Right cardiac atrium (tissue), 5 donors: ENCODE data around the gene ZFP3. TPM values are rescaled to one million over a fixed set of nuclear protein-coding genes. Genes with fewer than 3 reads are reported as not detected.
"Not testable (repeated sequence)": the region's sequence is repeated elsewhere in the genome, so short reads cannot be mapped to it uniquely, and the experiment has no call there.

ENCODE experiments used
- ATAC-seq, 2 donors: fragments of 200-7000 bp; cut with Tn5 transposase; one replicate each; pipeline versions ENCODE4 v1.8.0 to v1.9.1; 2020; ENCODE audit warnings: moderate library complexity in 2 of 2, mild to moderate bottlenecking in 1 of 2
- DNase-seq, 3 donors: peaks; one replicate each; pipeline ENCODE4 v3.0.0-alpha.2; 2020
- H3K27ac ChIP-seq: one replicate; pipeline ENCODE4 v1.5.1; 2013; ENCODE audit warnings: mild to moderate bottlenecking, low read length, control low read depth, moderate library complexity
- H3K27me3 ChIP-seq: one replicate; pipeline ENCODE4 v1.6.1; 2013; ENCODE audit not compliant: control insufficient read depth, insufficient read depth
- H3K4me1 ChIP-seq: one replicate; pipeline ENCODE4 v1.6.1; 2013; ENCODE audit warnings: low read length; ENCODE audit not compliant: control insufficient read depth, insufficient read depth
- H3K4me3 ChIP-seq: one replicate; pipeline ENCODE4 v1.5.1; 2013; ENCODE audit warnings: low read length, control low read depth
- H3K9me3 ChIP-seq: one replicate; pipeline ENCODE4 v1.6.1; 2013; ENCODE audit warnings: low read length; ENCODE audit not compliant: control insufficient read depth
- WGBS: extraction: QIAGEN DNeasy Blood & Tissue Kit; methylation state at CpG from one replicate; pipeline ENCODE4 v1.1.7; 2013; 5-methylcytosine and 5-hydroxymethylcytosine counted together
- intact Hi-C, 4 donors: fragments of 100-400 bp; cut with DNase I; formaldehyde crosslinking; loops; one replicate each; pipeline versions ENCODE4 v1.11.0 to v1.14.0; 2022 to 2023
- polyA plus RNA-seq: library from polyadenylated mRNA; stranded (reverse); fragments of 200-250 nt; gene quantifications from one replicate; pipeline ENCODE4 v1.2.3, GENCODE V29; 2013
- total RNA-seq, 4 donors: library from RNA; stranded (reverse); fragmentation: NEBNext Ultra II Directional; extraction: Animal tissue kit (Norgen Biotek cat#: 25700); gene quantifications; one replicate each; pipeline ENCODE4 v1.2.1, GENCODE V29; 2021
- donor health status: healthy with polysubstance abuse.
- donor health status: DM: no; HTN: yes; CAD: no.
- donor health status: DM: no; HTN: no; CAD: no.
- donor health status: DM: no; HTN: yes; CAD: no; lungs with severe emphysema.
- donor health status: DM: yes; HTN: yes; CAD: no.

The ZFP3 gene
- total and polyA plus RNA-seq, 5 donors, result 5.4 to 14.2 (median 12.0) TPM

- WGBS, result 98% methylated on average over 24 of the region's 24 CpGs
Measured at GRCh38 chr17:5077275-5077674, 992 bp upstream of the ZFP3 start.

GRCh38 chr17:5077781-5078105 is 524 bp upstream of the ZFP3 start:
- Histone ChIP-seq H3K27me3 (no peaks in the 10 kb centered on the region), H3K9me3 (no peaks in the 10 kb centered on the region), H3K4me1 (peaks cover 2% of the 10 kb centered on the region), H3K4me3 (peak overlapping the region; percentile 85), H3K27ac (peak overlapping the region; percentile 91)
- intact Hi-C loops, result no loop called here
- DNase-seq (no peak), ATAC-seq (peak; percentile 28 to 47)
- 16% methylated on average over 14 of the region's 14 CpGs for WGBS

More at GRCh38 chr17:5077275-5077674, 992 bp upstream of the ZFP3 start:
- ATAC-seq, H3K27me3 ChIP-seq, H3K4me1 ChIP-seq, intact Hi-C loops, H3K9me3 ChIP-seq, H3K27ac ChIP-seq, H3K4me3 ChIP-seq: not testable (repeated sequence)
- DNase-seq, result peak in 1 of 3 donors; percentile 67

GRCh38 chr17:5080591-5080990 is 2.3 kb downstream of the ZFP3 start:
- DNase-seq, result no peak
- Histone ChIP-seq H3K4me1 (peaks cover 2% of the 10 kb centered on the region), H3K27me3 (no peaks in the 10 kb centered on the region), H3K4me3 (no peak overlapping the region), H3K27ac (no peak overlapping the region), H3K9me3 (no peaks in the 10 kb centered on the region)
- intact Hi-C loops, result no loop called here
- no peak for ATAC-seq
- 85% methylated on average over 3 of the region's 3 CpGs for WGBS

- no peaks in the 10 kb centered on the region for H3K4me1 ChIP-seq
- 98% methylated on average over 6 of the region's 6 CpGs for WGBS
- intact Hi-C loops, result no loop called here
- no peak overlapping the region for H3K4me3 ChIP-seq
- ATAC-seq, result no peak
- H3K9me3 ChIP-seq, result peaks cover 31% of the 10 kb centered on the region
- H3K27ac ChIP-seq, result no peak overlapping the region
- no peak for DNase-seq
- H3K27me3 ChIP-seq, result no peaks in the 10 kb centered on the region
Measured at GRCh38 chr17:5092218-5093010, 14.1 kb downstream of the ZFP3 start.

GRCh38 chr17:5096731-5097100 is 18.4 kb downstream of the ZFP3 start:
- H3K27ac ChIP-seq, result peak overlapping the region; percentile 9
- H3K27me3 ChIP-seq, result no peaks in the 10 kb centered on the region
- DNase-seq, result no peak
- intact Hi-C loops, result no loop called here
- peaks cover 9% of the 10 kb centered on the region for H3K9me3 ChIP-seq
- ATAC-seq, result no peak
- peak overlapping the region; percentile 51 for H3K4me3 ChIP-seq
- no peaks in the 10 kb centered on the region for H3K4me1 ChIP-seq
- 15% methylated on average over 7 of the region's 7 CpGs for WGBS

- peak overlapping the region; percentile 51 for H3K4me3 ChIP-seq
- no peaks in the 10 kb centered on the region for H3K27me3 ChIP-seq
- H3K9me3 ChIP-seq, result peaks cover 8% of the 10 kb centered on the region
- WGBS, result 1% methylated on average over 63 of the region's 63 CpGs
- DNase-seq (peak; percentile 83 to 93 (median 90)), ATAC-seq (peak; percentile 90 to 94)
- peak overlapping the region; percentile 9 for H3K27ac ChIP-seq
- no peaks in the 10 kb centered on the region for H3K4me1 ChIP-seq
- intact Hi-C loops, result no loop called here
Measured at GRCh38 chr17:5097101-5097834, 19.0 kb downstream of the ZFP3 start.

GRCh38 chr17:5099271-5099670 is 21.0 kb downstream of the ZFP3 start:
- Histone ChIP-seq H3K27me3 (no peaks in the 10 kb centered on the region), H3K4me1 (no peaks in the 10 kb centered on the region), H3K4me3 (no peak overlapping the region), H3K27ac (no peak overlapping the region), H3K9me3 (peaks cover 2% of the 10 kb centered on the region)
- WGBS, result 87% methylated on average over 5 of the region's 5 CpGs
- intact Hi-C loops, result no loop called here
- ATAC-seq (no peak), DNase-seq (no peak)

- DNase-seq, result no peak
- H3K4me3 ChIP-seq, result no peak overlapping the region
- H3K4me1 ChIP-seq, result no peaks in the 10 kb centered on the region
- H3K9me3 ChIP-seq, result no peaks in the 10 kb centered on the region
- no peak for ATAC-seq
- H3K27me3 ChIP-seq, result no peaks in the 10 kb centered on the region
- intact Hi-C loops, result no loop called here
- WGBS, result 79% methylated on average over 6 of the region's 6 CpGs
- no peak overlapping the region for H3K27ac ChIP-seq
Measured at GRCh38 chr17:5100832-5101231, 22.6 kb downstream of the ZFP3 start.

GRCh38 chr17:5110816-5111215 is 32.5 kb downstream of the ZFP3 start:
- ATAC-seq (no peak), DNase-seq (no peak)
- Histone ChIP-seq H3K27me3 (no peaks in the 10 kb centered on the region), H3K27ac (no peak overlapping the region), H3K9me3 (no peaks in the 10 kb centered on the region), H3K4me3 (peak overlapping the region; percentile 81), H3K4me1 (no peaks in the 10 kb centered on the region)
- 25% methylated on average over 8 of the region's 8 CpGs for WGBS
- intact Hi-C loops, result no loop called here

- DNase-seq, result peak; percentile 96 to 98 (median 98)
- ATAC-seq, result peak; percentile 96 to 97
- peak within 1 kb of the TSS; percentile 81 for H3K4me3 ChIP-seq
- no peaks in the 10 kb centered on the region for H3K27me3 ChIP-seq
- intact Hi-C loops, result no loop called here
- WGBS, result under 1% methylated on average over 69 of the region's 69 CpGs
- H3K4me1 ChIP-seq, result no peaks in the 10 kb centered on the region
- no peaks in the 10 kb centered on the region for H3K9me3 ChIP-seq
- peak within 1 kb of the TSS; percentile 79 for H3K27ac ChIP-seq
Measured at GRCh38 chr17:5111402-5112204, 33.3 kb downstream of the ZFP3 start, which contains the start of gene ZNF232. Gene ZNF232, minus strand, starts transcription at chr17:5111878. Its CDS starts 56 bp downstream, at chr17:5111822.
